Ureter (tissue), 1 donor: ENCODE data around the gene CACNG7. TPM values are rescaled to one million over a fixed set of nuclear protein-coding genes. Genes with fewer than 3 reads are reported as not detected.
"Not testable (repeated sequence)": the region's sequence is repeated elsewhere in the genome, so short reads cannot be mapped to it uniquely, and the experiment has no call there.

Experiments
- DNase-seq: peaks from one replicate; pipeline ENCODE4 v3.0.0-alpha.2; 2020; ENCODE audit warnings: low spot score
- total RNA-seq: library from RNA; stranded (reverse); gene quantifications from one replicate; pipeline ENCODE4 v1.2.4, GENCODE V29; 2023
- donor health status: DM: yes; HTN: yes; CAD: no.

CACNG7 gene
- total RNA-seq, 1 donor from 2014 or later, result not detected

DNA sequence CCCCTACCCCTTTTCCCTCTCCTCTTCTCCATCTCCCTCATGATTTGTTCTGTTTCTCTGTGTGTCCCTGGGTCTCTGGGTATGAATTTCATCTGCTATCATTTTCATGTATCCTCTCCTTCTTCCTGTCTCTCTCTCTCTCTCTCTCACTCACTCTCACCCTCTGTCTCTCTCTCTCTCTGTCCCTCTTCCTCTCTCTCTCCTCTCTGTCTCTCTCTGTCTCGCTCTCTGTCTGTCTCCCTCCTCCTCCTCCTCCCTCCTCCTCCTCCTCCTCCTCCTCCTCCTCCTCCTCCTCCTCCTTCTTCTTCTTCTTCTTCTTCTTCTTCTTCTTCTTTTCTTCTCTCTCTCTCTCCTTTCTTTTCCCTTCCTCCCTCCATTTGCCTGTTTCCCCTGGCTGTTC lies 3.3 kb upstream of the CACNG7 start:
- DNase-seq, result no peak

DNA sequence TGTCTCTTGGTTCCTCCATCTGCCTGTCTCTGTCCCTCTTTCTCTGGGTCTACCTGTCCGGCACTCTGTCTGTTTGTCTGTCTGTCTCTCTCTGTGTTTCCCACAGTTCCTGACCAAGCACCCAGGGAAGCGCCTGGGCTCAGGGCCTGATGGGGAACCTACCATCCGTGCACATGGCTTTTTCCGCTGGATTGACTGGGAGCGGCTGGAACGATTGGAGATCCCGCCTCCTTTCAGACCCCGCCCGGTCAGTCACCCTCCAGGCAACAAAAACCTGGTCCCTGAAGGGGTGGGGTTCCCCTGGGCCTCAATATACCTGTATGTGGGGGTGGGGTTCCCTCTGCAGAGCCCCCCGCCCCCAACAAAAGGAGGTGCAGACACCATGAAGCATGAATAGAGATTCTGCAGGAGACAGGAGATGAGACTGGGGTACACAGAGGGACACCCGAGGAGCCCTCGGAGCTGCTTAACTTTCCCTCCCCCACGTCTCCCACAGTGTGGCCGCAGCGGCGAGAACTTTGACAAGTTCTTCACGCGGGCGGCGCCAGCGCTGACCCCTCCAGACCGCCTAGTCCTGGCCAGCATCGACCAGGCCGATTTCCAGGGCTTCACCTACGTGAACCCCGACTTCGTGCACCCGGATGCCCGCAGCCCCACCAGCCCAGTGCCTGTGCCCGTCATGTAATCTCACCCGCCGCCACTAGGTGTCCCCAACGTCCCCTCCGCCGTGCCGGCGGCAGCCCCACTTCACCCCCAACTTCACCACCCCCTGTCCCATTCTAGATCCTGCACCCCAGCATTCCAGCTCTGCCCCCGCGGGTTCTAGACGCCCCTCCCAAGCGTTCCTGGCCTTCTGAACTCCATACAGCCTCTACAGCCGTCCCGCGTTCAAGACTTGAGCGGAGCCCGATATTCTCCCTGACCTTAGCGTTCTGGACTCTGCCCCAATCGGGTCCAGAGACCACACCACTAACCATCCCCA lies 2.6 kb upstream of the CACNG7 start:
- DNase-seq, result no peak

DNA sequence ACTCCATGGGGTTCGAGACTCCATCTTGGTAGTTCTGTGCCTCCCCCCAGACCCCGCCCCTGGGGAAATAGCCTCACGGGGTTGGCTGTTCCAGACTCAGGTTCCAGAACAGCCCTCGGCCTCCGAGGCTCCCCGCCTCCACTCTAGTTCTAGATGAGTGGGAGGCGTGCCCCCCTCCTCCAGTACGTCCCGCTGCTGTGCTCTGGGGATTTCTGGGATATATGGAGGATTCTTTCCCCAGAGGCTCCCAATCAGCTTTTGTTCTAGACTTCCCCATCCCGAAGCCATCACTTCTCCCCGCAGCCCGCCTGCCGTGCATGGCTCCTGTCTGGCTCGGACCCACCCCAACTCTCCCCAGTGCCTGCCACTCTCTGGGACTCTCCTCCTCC lies 1.9 kb upstream of the CACNG7 start:
- no peak for DNase-seq

GRCh38 chr19:53907690-53908089 lies 1.4 kb upstream of the CACNG7 start:
- no peak for DNase-seq

- no peak for DNase-seq
These were observed 758 bp upstream of the CACNG7 start for GRCh38 chr19:53908106-53908934.

DNA sequence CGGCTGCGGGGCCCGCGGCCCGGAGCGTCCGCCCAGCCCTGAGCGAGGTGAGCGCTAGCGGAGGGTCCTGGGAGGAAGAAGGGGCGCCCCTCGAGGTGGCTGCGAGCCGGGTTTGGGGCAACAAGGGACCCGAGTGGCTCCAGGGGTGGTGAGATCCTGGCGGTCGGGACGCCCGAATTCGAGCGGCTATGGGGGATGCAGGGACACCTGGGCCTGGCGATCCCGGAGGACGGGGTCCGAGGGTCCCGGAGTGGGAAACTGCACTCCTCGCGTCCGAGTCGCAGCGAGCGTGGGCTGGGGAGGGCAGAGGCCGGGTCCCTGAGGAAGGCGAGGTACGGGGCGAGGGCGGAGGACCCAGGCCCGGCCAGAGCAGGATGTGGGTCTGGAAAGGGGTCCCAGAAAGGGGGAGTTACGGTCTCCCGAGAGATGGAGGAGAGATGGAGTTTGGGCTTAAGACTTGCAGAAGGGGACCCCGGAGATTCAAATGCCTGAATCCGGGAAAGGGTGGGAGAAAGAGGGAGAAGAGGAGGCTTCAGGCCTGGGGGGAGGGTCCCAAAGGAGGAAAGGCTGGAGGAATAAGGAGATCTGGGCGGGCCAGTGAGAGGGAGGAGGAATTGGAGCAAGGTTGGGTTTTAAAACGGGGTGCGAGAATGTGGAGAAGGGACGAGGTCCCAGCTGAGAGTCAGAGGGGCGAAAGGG lies 542 bp downstream of the CACNG7 start:
- no peak for DNase-seq

- DNase-seq, result no peak
These were observed 1.1 kb downstream of the CACNG7 start for GRCh38 chr19:53910170-53910518.

DNA sequence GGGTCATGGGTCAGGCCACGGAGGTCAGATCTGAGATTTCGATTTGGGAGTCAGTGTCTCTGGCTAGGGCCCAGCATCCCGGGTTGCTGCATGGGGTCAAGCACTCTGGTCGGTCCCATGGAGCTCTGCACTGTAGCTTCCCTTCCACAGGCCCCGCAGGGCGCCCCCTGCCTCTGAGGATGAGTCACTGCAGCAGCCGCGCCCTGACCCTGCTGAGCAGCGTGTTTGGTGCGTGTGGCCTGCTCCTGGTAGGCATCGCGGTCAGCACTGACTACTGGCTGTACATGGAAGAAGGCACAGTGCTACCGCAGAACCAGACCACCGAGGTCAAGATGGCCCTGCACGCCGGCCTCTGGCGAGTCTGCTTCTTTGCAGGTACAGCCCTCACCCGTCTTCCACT lies 3.6 kb downstream of the CACNG7 start:
- no peak for DNase-seq

DNA sequence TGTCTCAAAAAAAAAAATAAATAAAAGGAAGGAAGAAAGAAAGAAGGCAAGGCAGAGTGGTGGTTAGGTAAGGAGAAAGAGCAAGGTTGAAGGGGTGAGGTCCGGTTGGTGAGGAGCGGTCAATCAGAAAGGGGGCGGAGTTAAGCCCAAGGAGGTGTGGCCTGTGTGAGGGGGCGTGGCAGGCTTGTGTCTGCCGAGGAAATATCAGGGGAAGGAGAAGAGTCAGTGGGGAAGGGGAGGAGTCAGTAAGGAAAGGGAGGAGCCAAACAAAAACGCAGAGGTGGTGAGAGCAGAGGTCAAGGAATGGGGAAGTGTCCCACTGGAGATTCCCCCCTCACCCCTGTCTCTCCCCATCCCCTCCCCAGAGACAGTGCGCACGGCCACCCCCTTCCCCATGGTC lies 5.9 kb downstream of the CACNG7 start:
- DNase-seq, result no peak

DNA sequence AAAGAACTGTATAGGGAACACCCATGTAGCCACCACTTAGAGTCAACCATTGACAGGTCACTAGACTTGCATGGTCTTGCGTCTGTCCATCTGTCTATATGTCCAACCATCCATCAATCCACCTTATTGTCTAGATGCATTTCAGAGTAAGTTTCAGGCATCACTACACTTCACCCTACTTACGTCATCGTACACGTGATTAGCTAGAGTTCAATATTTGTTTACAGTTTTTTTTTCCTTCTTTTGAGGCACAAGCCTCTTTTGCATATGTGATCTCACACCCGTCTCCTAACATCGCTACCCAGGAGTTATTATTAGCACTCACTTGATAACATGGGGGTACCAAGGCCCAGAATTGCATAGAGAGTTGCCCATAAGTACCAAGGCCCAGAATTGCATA lies 6.9 kb downstream of the CACNG7 start:
- DNase-seq, result no peak

- no peak for DNase-seq
These were observed 8.3 kb downstream of the CACNG7 start for GRCh38 chr19:53917356-53917755.

DNA sequence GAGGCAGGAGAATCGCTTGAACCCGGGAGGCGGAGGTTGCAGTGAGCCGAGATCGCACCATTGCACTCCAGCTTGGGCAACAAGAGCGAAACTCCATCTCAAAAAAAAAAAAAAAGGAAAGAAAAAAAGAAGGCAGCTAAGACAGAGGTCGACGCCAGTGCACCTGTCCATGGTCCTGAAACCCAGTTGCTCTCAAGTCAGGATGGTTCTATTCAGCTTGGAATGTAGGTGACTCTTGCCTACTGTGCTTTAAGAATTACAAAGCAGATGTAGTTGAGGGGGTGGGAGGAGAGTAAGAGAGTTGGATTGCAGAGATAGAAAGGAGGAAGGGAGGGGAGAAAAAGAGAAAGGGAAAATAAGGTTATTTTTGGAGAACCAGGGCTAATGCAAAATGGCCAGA lies 18.7 kb downstream of the CACNG7 start:
- no peak for DNase-seq

- no peak for DNase-seq
These were observed 27.0 kb downstream of the CACNG7 start for GRCh38 chr19:53936029-53936428.

GRCh38 chr19:53942001-53942786 lies 33.1 kb downstream of the CACNG7 start:
- DNase-seq, result no peak

- no peak for DNase-seq
These were observed 35.3 kb downstream of the CACNG7 start for GRCh38 chr19:53944416-53944815.

- no peak for DNase-seq
These were observed 35.9 kb downstream of the CACNG7 start for GRCh38 chr19:53944933-53945332.

GRCh38 chr19:53945441-53945840 lies 36.4 kb downstream of the CACNG7 start:
- no peak for DNase-seq

- DNase-seq, result no peak
These were observed 36.9 kb downstream of the CACNG7 start for GRCh38 chr19:53945998-53946397.

DNA sequence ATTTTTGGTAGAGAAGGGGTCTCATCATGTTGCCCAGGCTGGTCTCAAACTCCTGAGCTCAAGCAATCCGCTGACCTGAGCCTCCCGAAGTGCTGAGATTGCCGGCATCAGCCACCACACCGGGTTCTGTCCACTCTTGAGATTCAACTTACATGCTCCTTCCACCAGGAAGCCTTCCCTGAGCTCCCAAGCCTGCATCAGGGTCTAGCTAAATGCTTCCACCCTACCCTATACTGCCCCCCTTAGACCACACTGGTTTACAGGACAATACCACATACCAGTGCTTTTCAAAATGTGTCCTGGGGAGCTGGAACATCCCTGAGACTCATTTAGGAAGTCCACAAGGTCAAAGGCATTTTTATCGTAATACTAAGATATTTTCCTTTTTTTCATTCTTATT lies 38.5 kb downstream of the CACNG7 start:
- DNase-seq, result no peak

GRCh38 chr19:53948611-53949010 lies 39.5 kb downstream of the CACNG7 start:
- DNase-seq, result not testable (repeated sequence)

DNA sequence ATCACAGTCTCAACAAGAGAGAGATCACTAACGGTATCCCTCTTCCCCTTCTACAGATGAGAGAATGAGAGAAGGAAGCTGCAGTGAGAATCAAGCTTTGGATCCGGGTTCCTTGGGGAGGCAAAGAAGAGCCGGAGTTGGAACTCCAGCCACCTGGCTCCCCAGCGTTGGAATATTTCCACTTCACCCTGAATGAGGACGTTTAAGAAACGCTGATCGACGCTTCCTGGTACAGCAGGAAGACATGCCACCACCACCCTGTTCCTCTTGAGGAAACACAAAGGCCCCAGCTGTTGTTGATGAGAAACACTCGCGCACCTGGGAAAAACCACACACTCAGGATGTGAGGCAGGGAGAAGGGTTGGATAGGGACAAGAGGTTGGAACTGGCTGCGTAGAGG lies 42.4 kb downstream of the CACNG7 start:
- DNase-seq, result no peak
